IPS DF 4.7 (cell line): Measurements from ENCODE around the gene MCF2.
A peak's percentile ranks its signal among the peaks of the same experiment; 100 is the strongest.

ENCODE experiments used
- DNase-seq: peaks from one replicate; pipeline ENCODE4 v3.0.0-alpha.2; 2013; ENCODE audit warnings: low spot score; ENCODE audit errors: extremely low read depth

MCF2 gene

DNA sequence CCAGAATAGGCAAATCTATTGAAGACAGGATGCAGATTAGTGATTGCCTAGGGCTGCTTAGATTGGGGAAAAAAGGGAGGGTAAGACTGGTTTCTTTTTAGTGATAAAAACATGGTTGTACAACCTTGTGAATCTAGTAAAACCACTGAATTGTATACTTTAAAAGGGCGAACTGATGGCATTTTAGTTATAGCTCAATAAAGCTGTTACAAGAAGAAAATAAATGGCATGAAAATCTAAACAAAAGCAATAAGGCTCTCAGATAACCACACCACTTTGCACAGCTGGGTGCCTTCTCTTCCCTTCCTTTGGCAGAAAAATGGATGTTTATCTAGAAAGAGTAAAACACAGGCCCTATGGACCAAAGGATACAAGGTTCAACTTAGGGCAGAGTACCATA is 107.9 kb downstream of the MCF2 start:
- no peak for DNase-seq

DNA sequence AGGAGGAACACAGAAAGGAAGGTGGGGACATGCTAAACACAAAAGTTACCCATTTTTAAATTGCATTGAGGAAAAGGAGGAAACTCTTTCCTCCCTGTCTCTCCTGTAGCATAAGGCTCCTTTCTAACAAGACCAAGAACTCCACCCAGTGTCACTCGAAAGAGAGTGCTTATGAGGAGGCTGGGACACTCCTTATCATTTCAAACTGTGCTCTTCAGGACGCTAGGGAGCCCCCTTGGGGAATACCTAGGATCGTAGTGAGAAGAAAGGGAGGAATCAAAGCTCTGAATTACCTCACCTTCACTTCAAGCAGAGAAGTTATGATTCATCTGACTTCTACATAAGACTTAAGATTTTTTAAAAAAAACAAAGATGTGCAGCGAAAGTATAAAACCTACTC is 111.9 kb downstream of the MCF2 start:
- DNase-seq: no peak

DNA sequence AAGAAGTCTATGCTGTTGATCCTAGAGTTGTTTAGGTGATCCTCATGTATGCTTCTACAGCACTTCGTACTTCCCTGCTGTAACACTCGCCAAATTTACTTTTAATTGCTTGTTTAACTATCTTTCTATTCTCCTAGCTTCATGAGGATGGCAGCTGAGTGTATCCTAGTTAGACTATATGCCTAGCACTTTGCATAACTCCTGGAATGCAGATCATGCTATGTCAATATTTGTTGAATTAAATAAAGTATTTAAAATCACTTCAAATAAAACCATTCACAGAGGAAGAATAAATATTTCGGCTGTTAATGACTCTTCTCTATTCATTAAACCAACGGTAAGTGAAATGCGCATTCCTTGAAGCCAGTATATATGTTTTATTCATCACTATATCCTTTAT is 122.4 kb downstream of the MCF2 start:
- no peak for DNase-seq

DNA sequence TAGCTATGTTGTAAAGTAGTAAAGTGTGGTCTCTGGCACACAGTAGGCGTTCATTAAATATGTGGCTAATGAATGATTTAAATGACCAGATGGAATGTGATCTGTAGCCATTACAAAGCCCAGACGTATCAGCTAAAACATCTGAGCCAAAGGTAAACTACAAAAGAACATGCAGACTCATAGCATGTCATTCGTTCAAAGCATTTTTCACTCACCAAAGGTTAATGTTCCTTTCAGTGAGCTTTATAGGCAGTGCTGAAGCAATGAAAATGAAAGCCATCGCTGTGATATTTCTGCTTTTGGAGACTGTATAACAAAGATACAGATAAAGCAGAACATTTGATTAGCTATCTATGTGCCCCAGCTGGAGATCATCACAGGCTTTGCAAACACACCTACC is 126.9 kb downstream of the MCF2 start:
- no peak for DNase-seq

DNA sequence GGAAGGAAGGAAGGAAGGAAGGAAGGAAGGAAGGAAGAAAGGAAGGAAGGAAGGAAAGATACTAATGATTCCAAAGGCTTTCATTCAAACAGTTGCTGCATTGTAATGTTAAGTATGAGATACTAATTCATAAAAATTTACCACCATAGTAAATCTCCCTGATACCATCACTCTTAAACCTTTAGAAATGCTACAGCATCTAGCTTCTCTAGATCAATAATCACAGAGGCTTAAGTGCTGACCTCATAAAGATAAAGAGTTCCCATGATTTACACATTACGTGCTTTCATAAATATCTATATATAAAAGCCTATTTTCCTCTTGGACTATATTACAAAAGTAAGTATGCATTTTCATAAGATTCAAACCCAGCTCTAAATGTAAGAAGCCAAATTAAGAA is 141.0 kb downstream of the MCF2 start:
- no peak for DNase-seq

DNA sequence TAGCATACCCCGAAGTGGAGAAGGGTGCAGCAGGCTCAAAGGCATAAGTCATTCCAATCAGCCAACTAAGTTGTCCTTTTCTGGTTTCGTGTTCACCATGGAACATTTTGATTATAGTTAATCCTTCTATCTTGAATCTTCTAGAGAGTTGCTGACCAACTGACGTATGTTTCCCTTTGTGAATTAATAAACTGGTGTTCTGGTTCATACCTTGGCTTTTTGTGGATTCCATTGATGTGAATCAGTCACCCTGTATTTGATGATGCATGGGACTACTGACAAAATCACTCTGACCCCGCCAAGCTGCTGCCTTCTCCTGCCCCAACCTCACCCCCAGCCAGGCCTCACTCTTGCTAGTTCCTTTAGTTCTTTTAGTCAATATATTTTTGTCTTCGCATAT is 144.7 kb downstream of the MCF2 start:
- no peak for DNase-seq

DNA sequence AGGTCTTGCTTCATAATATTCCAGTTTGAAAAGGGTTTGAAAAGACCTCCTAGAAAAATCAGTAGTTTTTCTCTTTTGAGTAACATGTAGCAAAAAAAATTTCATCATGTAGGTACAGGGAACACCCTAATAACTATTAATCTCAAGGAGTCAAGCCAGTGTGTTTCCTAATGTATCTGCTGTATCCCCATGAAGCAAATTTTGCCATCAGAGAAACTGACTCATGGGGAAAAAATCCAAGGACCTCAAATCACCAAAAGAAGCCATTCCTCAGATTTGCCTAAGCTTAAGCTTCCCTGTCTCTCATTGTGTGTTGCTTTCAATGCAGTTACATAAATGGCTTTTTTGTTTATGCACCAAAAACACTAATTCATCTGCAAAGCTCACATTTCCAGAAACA is 147.7 kb downstream of the MCF2 start:
- no peak for DNase-seq

DNA sequence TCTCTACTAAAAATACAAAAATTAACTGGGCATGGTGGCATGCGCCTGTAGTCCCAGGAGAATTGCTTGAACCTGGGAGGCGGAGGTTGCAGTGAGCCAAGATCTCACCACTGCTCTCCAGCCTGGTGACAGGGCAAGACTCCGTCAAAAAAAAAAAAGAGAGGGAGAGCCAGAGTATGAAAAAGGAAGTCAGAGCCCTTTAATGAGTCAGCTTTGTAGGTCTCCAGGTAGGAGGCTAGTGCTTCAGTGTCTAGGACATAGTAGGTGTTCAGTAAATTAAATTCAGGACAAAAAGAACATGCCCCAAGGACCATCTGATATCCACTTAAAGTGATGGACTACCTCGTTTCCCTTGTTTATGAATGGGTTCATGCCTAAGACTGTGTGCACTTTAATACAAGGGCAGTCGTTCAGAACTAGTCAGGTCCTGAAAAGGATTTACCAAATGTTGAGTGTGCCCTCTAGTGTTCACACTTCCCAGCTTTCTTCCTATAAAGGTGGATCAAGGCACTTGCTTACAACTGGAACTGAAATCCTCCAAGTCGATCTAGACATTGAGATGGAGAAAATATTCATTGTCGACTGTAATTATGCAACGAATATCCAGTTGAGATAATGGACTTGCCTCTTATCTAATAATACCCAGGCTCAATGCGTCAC is 148.5 kb downstream of the MCF2 start:
- peak; percentile 28 for DNase-seq

DNA sequence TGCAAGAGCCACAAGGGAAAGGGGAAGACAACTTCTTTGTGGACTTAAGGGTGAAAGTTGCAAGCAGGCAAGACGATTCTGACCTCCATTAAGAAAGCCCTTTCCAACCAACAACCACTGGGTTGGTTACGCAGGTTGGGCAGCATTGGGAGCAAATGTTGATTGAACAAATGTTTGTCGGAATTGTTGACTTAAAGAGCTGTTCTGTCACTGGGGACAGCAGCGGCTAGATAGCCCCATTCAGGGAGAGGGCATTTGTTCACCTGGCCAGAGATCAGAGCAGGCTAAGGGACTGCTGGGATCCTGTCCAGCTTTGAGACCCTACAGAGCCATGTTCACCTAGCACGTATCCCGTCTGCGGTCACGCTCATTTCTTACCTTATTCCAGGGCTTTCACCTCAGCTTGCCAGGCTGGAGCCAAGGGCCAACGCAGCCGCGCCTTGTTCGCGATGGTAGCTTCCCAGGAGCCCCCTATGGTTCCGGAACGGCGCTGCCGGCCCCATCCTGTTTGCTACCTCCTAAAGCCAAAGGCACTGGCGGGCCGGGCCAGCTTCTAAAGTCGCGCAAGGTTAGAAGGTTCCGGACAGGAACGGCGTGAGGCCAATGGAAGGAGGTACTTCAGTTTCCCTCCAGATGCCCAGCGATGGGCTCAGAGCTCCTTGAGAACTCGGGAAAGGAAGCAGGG is 152.8 kb downstream of the MCF2 start:
- DNase-seq: no peak

DNA sequence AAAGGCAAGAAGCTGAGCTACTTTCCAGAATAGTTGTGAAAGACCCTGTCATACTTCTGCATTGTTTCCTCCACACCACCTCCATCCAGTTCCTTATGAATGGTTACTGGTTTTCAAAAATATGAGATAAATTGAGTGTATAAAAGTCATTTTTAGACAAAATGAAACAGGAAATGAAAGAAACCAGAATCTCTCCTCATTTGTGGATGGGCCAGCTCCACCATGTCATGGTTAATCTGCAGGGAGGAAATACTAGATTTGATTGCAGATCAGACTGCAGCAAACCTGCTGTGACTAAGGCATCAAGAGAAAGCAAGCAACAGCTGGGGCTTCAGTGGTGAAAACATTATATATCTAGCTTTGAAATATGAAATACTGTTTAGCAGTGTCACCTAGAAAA is 153.6 kb downstream of the MCF2 start:
- DNase-seq: no peak

DNA sequence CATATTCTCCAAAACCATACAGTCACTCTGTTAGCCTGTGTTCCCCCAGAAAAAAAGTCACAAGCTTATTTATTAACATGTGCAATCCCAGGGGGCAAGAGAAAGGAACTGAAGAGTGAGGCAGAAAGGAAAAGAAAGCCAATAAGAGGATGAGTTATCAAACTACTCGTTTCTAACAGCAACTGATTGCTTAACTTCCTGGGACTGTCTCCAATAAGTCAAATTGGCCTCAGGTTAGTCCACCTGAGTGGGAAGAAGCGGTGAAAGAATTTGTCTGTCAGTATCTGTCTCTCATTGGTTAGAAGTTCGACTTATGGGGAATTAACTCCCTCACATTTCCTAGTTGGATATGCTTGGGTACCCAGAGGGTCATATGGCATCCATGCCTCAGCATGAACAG is 163.4 kb downstream of the MCF2 start:
- DNase-seq: no peak

DNA sequence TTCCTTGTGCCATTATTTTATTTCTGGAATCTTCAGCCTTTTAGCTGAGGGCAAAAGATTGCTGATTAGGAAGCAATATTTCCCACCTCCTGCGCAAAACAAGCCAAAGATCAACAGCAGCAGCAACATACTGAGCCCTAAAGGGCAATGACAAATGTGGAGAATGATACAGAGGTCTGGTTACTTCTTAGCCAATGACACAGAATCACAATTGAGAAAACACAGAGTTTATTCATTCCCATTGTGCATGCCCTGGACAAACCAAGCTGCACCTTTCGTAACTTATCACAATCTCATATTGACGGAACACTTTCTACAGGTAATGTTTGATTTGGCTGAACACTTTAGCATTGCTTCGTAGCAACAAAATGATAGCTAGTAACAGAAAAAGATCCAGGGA is 164.0 kb downstream of the MCF2 start:
- no peak for DNase-seq

DNA sequence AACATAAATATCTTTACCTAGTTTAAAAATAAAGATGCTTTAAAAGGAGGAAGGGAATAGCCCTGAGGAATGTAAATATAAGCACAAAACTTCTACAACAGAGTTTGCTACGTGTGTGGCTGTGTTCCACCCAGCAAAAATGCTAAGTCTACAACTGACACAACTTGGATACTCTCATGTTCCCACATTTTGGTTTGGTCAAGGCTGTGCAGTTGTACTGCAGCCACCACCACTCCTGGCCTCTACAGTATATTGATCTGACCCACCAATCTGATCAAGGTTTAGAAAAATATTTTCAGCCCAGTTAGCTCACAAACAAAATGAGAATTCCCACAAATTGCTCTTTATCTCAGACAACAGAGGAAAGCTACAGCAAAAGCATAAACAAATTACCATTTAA is 165.3 kb downstream of the MCF2 start:
- DNase-seq: no peak

DNA sequence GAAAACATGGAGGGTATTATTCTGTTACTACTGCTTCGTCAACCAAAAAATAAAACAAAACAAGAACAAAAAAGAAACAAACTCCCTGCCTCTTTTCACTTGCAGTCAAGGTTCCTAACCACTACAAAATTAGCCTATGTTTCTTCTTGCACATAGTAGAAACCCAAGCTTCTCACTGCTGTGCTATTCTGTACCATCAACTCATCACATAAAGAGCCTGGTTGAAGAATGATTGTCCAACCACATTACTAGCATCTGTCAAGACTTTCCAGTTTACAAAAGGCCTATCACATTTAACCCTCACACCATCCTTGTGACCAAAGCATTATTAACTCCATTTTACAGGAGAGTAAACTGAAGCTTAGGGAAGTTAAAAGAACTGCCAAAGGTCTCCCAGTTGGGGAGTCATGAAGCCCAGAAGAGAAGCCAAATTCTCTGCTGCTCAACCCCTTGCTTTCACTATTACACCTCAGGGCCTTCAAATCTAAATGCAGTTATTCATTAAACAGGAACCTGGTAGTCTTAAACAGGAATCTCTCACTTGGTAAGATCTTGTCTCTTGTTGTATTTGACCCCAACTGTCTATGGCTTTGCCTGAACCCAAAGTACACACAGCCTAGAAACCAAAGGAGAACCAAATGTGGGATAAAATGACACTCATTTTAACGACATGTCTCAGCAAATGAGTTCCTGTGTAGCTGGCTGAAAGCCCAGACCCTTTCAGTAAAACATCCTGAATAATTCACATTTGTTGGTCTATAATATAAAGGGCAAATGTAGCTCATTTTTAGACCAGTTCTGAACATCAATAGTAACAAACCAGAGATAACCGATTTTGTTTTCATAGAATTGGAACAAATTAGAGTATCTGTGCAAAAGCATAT is 168.8 kb downstream of the MCF2 start:
- no peak for DNase-seq

DNA sequence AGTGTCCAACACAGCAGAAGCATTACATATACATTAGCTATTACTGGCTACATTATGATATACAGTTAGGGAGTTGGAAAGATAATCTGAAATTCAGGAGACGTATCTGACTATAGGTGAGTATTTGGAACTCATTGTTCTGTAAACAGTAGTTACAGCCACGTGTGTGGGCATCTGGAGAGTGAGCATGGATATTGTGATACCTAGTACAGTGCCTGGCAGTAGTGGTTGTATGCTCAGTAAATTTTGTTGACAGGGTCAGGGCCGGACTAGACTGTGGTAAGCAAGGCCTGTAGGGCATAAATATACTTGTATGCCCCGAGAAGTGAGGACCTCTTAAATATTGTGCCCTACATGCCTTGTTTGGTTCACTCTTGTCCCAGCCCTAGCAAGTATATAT is 174.5 kb downstream of the MCF2 start:
- no peak for DNase-seq

DNA sequence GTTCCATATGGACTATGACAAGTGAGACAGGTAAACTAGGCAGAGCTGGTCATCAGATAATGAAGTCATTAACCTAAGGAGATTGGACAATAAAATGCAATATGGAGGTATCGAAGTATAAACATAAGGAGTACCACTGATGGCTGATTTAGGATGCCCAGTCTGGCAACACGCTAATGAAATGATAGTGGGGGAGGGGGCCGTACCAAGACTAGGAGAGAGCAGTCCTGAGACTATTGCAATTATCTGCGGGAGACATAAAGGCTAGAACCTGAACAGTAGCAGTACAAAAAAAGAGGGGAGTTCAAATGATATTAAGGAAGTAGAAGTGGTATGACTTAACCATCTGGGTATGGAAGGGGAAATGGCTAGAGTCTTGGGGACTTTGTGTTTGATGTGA is 175.1 kb downstream of the MCF2 start:
- DNase-seq: no peak
